ENCODE data around the gene NR1I3. TPM values are rescaled to one million over a fixed set of nuclear protein-coding genes. Genes with fewer than 3 reads are reported as not detected.

The NR1I3 gene
- total and polyA plus RNA-seq, 4 donors = 0.17 TPM; not detected in 3

DNA sequence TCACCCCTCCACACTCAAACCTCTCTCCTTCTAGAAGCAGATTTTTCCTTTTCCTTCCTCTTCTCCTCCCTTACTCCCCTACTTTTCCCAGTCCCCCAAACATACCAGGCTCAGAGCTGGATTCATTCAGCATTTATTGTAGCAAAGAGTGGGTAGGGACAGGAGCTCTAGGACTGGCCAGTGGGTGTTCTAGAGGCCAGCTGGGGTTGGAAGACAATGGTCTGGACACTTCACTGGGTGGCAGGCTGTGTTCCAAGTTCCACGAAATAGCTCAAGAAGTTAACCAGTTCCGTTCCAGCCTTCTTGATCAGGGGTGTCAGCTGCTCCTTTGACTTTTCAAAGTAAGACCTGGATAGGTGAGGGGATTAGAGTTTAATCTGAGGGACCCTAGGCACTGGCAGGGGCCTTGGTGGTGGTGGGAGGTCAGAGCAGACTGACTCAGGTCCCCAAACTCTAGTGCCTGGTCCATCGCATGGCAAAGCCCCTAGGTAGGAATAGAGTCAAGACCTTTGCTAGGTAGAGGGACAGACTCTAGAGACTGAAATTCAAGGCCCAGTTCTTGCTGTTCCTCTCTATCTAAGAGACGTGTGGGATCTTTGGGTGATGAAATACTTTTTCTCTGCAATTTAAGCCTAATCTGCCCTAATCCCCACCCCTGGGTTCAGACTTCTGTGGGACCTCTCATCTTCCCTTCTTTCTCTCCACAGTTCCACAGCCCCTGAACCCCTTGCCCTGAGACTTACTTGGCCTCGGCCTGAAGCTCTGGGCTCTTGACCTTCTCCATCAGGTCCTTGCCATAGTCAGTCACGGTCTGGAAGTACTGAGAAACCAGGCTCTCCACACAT, 15.6 kb downstream of the NR1I3 start:
- Histone ChIP-seq H3K9me3 (ENCODE audit: control insufficient read depth in 4 of 4, insufficient read depth in 3 of 4, low read length in 3 of 4) (no peaks in the 10 kb centered on the region), H3K4me3 (no peak overlapping the region), H3K4me1 (ENCODE audit: control insufficient read depth in 5 of 5, insufficient read depth in 5 of 5, low read length in 5 of 5) (peaks cover 0 to 16% (median 3%) of the 10 kb centered on the region in 5 donors), H3K27me3 (ENCODE audit: control insufficient read depth in 3 of 3, insufficient read depth in 3 of 3, low read length in 2 of 3) (no peaks in the 10 kb centered on the region), H3K9ac (ENCODE audit: insufficient read depth in 1 of 2, low read length in 2 of 2) (no peak overlapping the region), H3K27ac (ENCODE audit: low read depth in 1 of 2, low read length in 1 of 2) (no peak overlapping the region), H3K36me3 (ENCODE audit: control insufficient read depth in 4 of 4, insufficient read depth in 4 of 4, low read length in 4 of 4) (no peaks in the 10 kb centered on the region)
- DNase-seq (no peak), ATAC-seq (ENCODE audit: insufficient read depth, low FRiP score) (no peak)
- 74 to 79% methylated on average over 6 of the region's 6 CpGs for WGBS, 2 donors
- TF ChIP-seq, protein P1, sequence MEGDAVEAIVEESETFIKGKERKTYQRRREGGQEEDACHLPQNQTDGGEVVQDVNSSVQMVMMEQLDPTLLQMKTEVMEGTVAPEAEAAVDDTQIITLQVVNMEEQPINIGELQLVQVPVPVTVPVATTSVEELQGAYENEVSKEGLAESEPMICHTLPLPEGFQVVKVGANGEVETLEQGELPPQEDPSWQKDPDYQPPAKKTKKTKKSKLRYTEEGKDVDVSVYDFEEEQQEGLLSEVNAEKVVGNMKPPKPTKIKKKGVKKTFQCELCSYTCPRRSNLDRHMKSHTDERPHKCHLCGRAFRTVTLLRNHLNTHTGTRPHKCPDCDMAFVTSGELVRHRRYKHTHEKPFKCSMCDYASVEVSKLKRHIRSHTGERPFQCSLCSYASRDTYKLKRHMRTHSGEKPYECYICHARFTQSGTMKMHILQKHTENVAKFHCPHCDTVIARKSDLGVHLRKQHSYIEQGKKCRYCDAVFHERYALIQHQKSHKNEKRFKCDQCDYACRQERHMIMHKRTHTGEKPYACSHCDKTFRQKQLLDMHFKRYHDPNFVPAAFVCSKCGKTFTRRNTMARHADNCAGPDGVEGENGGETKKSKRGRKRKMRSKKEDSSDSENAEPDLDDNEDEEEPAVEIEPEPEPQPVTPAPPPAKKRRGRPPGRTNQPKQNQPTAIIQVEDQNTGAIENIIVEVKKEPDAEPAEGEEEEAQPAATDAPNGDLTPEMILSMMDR (IDR thresholded peaks at IDR 0.05; ENCODE audit: control extremely low read depth, extremely low read depth) = no peak

DNA sequence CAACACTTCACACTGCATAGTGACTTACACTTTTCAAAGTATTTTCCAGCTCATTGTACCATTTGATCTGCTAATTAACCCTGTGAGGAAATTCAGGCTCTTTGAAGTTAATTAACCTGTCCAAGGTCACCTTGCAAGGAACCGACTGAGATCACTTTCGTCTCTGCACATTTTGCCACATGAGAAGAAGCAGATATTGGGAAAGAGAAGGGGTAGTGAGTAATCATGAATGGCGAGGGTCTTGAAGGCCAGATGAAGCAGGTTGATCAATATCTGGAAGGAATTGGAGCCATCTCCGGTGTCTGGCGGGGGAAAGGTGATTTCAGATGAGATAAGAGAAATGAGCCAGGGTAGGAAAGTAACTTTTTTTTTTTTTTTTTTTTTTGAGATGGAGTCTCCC, 18.0 kb downstream of the NR1I3 start:
- no peak overlapping the region for H3K27ac ChIP-seq (ENCODE audit: low read depth in 1 of 2, low read length in 1 of 2)
- 84 to 86% methylated on average over 5 of the region's 5 CpGs for WGBS, 2 donors
- ATAC-seq (ENCODE audit: insufficient read depth, low FRiP score) (no peak), DNase-seq (no peak)
- H3K36me3 ChIP-seq (ENCODE audit: control insufficient read depth in 4 of 4, insufficient read depth in 4 of 4, low read length in 4 of 4) = no peaks in the 10 kb centered on the region
- H3K9ac ChIP-seq (ENCODE audit: insufficient read depth in 1 of 2, low read length in 2 of 2) = no peak overlapping the region
- no peaks in the 10 kb centered on the region for H3K27me3 ChIP-seq (ENCODE audit: control insufficient read depth in 3 of 3, insufficient read depth in 3 of 3, low read length in 2 of 3)
- no peak overlapping the region for H3K4me3 ChIP-seq
- H3K9me3 ChIP-seq (ENCODE audit: control insufficient read depth in 4 of 4, insufficient read depth in 3 of 4, low read length in 3 of 4) = no peaks in the 10 kb centered on the region
- H3K4me1 ChIP-seq (ENCODE audit: control insufficient read depth in 5 of 5, insufficient read depth in 5 of 5, low read length in 5 of 5) = peaks cover 0 to 3% (median 0%) of the 10 kb centered on the region in 5 donors
- TF ChIP-seq, protein P1 (IDR thresholded peaks at IDR 0.05; ENCODE audit: control extremely low read depth, extremely low read depth) = no peak

DNA sequence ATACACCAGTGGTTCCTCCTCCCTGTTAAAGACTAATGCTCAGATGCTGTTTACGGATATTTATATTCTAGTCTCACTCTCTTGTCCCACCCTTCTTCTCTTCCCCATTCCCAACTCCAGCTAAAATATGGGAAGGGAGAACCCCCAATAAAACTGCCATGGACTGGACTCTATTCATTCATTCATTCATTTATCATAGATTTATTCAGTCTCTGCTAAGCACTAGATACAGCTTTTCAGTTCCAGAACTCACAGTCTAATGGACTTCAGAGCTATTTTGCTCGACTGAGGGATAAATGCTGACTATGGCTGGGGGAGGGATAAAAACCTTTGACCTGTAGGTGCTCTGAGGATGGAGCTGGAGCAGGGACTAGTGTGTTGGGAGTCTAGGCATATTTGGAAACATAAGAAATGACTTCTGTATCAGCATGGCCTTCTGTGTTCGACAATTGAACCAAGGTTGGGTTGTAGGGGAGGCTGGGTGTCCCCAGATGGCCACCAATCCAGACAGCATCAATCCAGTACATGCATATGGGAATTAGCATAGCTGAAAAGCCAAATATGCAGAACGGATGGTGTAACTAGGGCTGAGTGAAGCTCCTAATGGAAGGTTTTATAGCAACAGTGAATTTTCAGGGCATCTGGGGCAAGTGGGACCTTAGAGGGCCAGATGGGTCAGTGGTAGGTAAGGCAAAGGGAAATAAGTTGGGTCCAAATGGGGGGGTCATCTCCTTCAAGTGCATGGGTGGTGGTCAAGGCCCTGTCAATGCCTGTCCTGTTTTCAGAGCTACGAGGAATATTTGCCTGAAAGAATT, 18.7 kb downstream of the NR1I3 start:
- Histone ChIP-seq H3K4me3 (no peak overlapping the region), H3K9ac (ENCODE audit: insufficient read depth in 1 of 2, low read length in 2 of 2) (no peak overlapping the region), H3K9me3 (ENCODE audit: control insufficient read depth in 4 of 4, insufficient read depth in 3 of 4, low read length in 3 of 4) (no peaks in the 10 kb centered on the region), H3K27ac (ENCODE audit: low read depth in 1 of 2, low read length in 1 of 2) (no peak overlapping the region), H3K27me3 (ENCODE audit: control insufficient read depth in 3 of 3, insufficient read depth in 3 of 3, low read length in 2 of 3) (no peaks in the 10 kb centered on the region), H3K4me1 (ENCODE audit: control insufficient read depth in 5 of 5, insufficient read depth in 5 of 5, low read length in 5 of 5) (peaks cover 0 to 3% (median 0%) of the 10 kb centered on the region in 5 donors), H3K36me3 (ENCODE audit: control insufficient read depth in 4 of 4, insufficient read depth in 4 of 4, low read length in 4 of 4) (peaks cover 0 to 2% (median under 1%) of the 10 kb centered on the region in 4 donors)
- ATAC-seq (ENCODE audit: insufficient read depth, low FRiP score) (no peak), DNase-seq (no peak)
- TF ChIP-seq, protein P1 (IDR thresholded peaks at IDR 0.05; ENCODE audit: control extremely low read depth, extremely low read depth) = no peak
- WGBS, 2 donors = 88 to 92% methylated on average over 5 of the region's 5 CpGs
